SK-N-MC (cell line): ENCODE measurements around the gene PTGS1.

Experiments
- DNase-seq: peaks from one replicate; pipeline ENCODE4 v3.0.0-alpha.2; 2011; ENCODE audit warnings: low read depth, low spot score
- H3K27ac ChIP-seq: fragments of 200-600 bp; sonication (generic); 2 replicates; pipeline ENCODE4 v1.5.1; 2016; ENCODE audit warnings: mixed run types
- H3K36me3 ChIP-seq: fragments of 200-600 bp; sonication (generic); 2 replicates; pipeline ENCODE4 v1.6.1; 2017; ENCODE audit warnings: antibody characterized with exemption, low read length, mixed read lengths; ENCODE audit not compliant: insufficient read depth
- H3K4me3 ChIP-seq: fragments of 200-600 bp; sonication (generic); 2 replicates; pipeline ENCODE4 v1.5.1; 2016
- H3K9ac ChIP-seq: fragments of 200-600 bp; sonication (generic); 2 replicates; pipeline ENCODE4 v1.8.0; 2017; ENCODE audit warnings: mixed run types, mixed read lengths; ENCODE audit not compliant: insufficient read length
- H3K9me3 ChIP-seq: fragments of 200-600 bp; sonication (generic); 2 replicates; pipeline ENCODE4 v1.6.1; 2017; ENCODE audit warnings: low read depth, mild to moderate bottlenecking, antibody characterized with exemption, low read length, moderate library complexity, mixed read lengths
- EZH2 ChIP-seq: fragments of 200-600 bp; sonication (generic); IDR thresholded peaks from one replicate; pipeline ENCODE4 v1.6.1; 2017; ENCODE audit warnings: antibody characterized with exemption
- FOXP2 ChIP-seq: optimal IDR thresholded peaks from 2 replicates; pipeline ENCODE3; 2011; ENCODE audit warnings: mild to moderate bottlenecking, moderate library complexity; ENCODE audit not compliant: insufficient read depth; ENCODE audit errors: extremely low read length, control extremely low read depth
- POLR2AphosphoS5 ChIP-seq: IDR thresholded peaks from 2 replicates; pipeline ENCODE4 v1.6.1; 2012; ENCODE audit warnings: mild to moderate bottlenecking, low read depth, low read length, borderline replicate concordance

Gene PTGS1

GRCh38 chr9:122367065-122367464 is 3.8 kb upstream of the PTGS1 start:
- no peak overlapping the region for H3K4me3 ChIP-seq
- no peaks in the 10 kb centered on the region for H3K36me3 ChIP-seq
- no peak overlapping the region for H3K27ac ChIP-seq
- no peak overlapping the region for H3K9ac ChIP-seq
- TF ChIP-seq EZH2, result no peak
- no peak for TF ChIP-seq POLR2AphosphoS5
- no peak for TF ChIP-seq FOXP2
- DNase-seq, result no peak
- no peaks in the 10 kb centered on the region for H3K9me3 ChIP-seq

GRCh38 chr9:122367774-122368460 is 2.9 kb upstream of the PTGS1 start:
- Histone ChIP-seq H3K36me3 (no peaks in the 10 kb centered on the region), H3K9me3 (no peaks in the 10 kb centered on the region), H3K27ac (no peak overlapping the region), H3K4me3 (no peak overlapping the region), H3K9ac (no peak overlapping the region)
- DNase-seq, result no peak
- TF ChIP-seq FOXP2 (no peak), POLR2AphosphoS5 (no peak), EZH2 (no peak)

GRCh38 chr9:122368642-122369041 is 2.2 kb upstream of the PTGS1 start:
- Histone ChIP-seq H3K36me3 (no peaks in the 10 kb centered on the region), H3K4me3 (no peak overlapping the region), H3K27ac (no peak overlapping the region), H3K9me3 (no peaks in the 10 kb centered on the region), H3K9ac (no peak overlapping the region)
- DNase-seq, result no peak
- TF ChIP-seq EZH2 (no peak), POLR2AphosphoS5 (no peak), FOXP2 (no peak)

- H3K9ac ChIP-seq, result no peak overlapping the region
- H3K4me3 ChIP-seq, result no peak overlapping the region
- no peak overlapping the region for H3K27ac ChIP-seq
- H3K36me3 ChIP-seq, result no peaks in the 10 kb centered on the region
- TF ChIP-seq FOXP2 (no peak), EZH2 (no peak), POLR2AphosphoS5 (no peak)
- no peak for DNase-seq
- H3K9me3 ChIP-seq, result no peaks in the 10 kb centered on the region
Measured at GRCh38 chr9:122370303-122370702, 521 bp upstream of the PTGS1 start.

GRCh38 chr9:122371846-122372245 is 1.0 kb downstream of the PTGS1 start:
- H3K36me3 ChIP-seq, result no peaks in the 10 kb centered on the region
- H3K4me3 ChIP-seq, result no peak overlapping the region
- H3K27ac ChIP-seq, result no peak overlapping the region
- no peak for DNase-seq
- no peak overlapping the region for H3K9ac ChIP-seq
- TF ChIP-seq EZH2, result no peak
- no peak for TF ChIP-seq FOXP2
- H3K9me3 ChIP-seq, result no peaks in the 10 kb centered on the region

- no peak for TF ChIP-seq FOXP2
- no peak for TF ChIP-seq EZH2
- no peak for TF ChIP-seq POLR2AphosphoS5
- H3K9ac ChIP-seq, result no peak overlapping the region
- no peaks in the 10 kb centered on the region for H3K9me3 ChIP-seq
- no peak overlapping the region for H3K27ac ChIP-seq
- no peak for DNase-seq
- no peaks in the 10 kb centered on the region for H3K36me3 ChIP-seq
- H3K4me3 ChIP-seq, result no peak overlapping the region
Measured at GRCh38 chr9:122372856-122373845, 2.3 kb downstream of the PTGS1 start.

- H3K4me3 ChIP-seq, result no peak overlapping the region
- H3K27ac ChIP-seq, result no peak overlapping the region
- H3K9me3 ChIP-seq, result no peaks in the 10 kb centered on the region
- H3K9ac ChIP-seq, result no peak overlapping the region
- DNase-seq, result no peak
- TF ChIP-seq POLR2AphosphoS5, result no peak
- TF ChIP-seq FOXP2, result no peak
- no peak for TF ChIP-seq EZH2
- H3K36me3 ChIP-seq, result no peaks in the 10 kb centered on the region
Measured at GRCh38 chr9:122374885-122375420, 4.1 kb downstream of the PTGS1 start.

- TF ChIP-seq EZH2 (no peak), POLR2AphosphoS5 (no peak), FOXP2 (no peak)
- H3K9me3 ChIP-seq, result no peaks in the 10 kb centered on the region
- H3K4me3 ChIP-seq, result no peak overlapping the region
- H3K36me3 ChIP-seq, result no peaks in the 10 kb centered on the region
- H3K9ac ChIP-seq, result no peak overlapping the region
- DNase-seq, result no peak
- H3K27ac ChIP-seq, result no peak overlapping the region
Measured at GRCh38 chr9:122376796-122377195, 6.0 kb downstream of the PTGS1 start.
